ACHN (cell line): ENCODE results near the gene ZNF534.
"Not testable (repeated sequence)": the region's sequence is repeated elsewhere in the genome, so short reads cannot be mapped to it uniquely, and the experiment has no call there.

ENCODE experiments used
- DNase-seq: peaks from one replicate; pipeline ENCODE4 v3.0.0-alpha.2; 2015
- in situ Hi-C: cut with HindIII; loops from 2 replicates; pipeline ENCODE4 v1.10.0; 2017; ENCODE audit warnings: low sequenced_read_pairs, low pct_ligation_motif_present, low pct_unique_long_range_greater_than_20kb

The ZNF534 gene

GRCh38 chr19:52492201-52492993, 63.4 kb downstream of the ZNF534 start:
- in situ Hi-C loops = no loop called here
- no peak for DNase-seq

- no peak for DNase-seq
- in situ Hi-C loops = no loop called here
Measured at GRCh38 chr19:52492994-52493470, 64.1 kb downstream of the ZNF534 start.

DNA sequence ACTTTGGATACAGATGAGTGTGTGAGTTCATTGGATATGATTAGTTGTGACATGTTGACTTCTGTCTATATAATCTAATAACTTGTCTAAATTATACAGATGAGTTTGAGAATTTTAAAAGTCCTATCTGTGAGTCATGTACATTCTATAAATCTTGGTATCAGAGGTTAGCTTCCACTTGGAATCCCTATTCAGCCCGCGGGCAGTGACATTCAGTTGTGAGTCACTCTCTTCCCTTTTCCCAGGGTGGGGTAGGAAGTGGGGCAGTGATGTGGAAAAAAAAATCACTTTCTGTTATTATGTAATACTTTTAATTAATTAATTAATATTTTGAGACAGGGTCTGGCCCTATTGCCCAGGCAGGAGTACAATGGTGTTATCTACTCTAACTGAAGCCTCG, 65.6 kb downstream of the ZNF534 start:
- DNase-seq = no peak
- in situ Hi-C loops = no loop called here

- DNase-seq = no peak
- in situ Hi-C loops = no loop called here
Measured at GRCh38 chr19:52498571-52498970, 69.6 kb downstream of the ZNF534 start.

DNA sequence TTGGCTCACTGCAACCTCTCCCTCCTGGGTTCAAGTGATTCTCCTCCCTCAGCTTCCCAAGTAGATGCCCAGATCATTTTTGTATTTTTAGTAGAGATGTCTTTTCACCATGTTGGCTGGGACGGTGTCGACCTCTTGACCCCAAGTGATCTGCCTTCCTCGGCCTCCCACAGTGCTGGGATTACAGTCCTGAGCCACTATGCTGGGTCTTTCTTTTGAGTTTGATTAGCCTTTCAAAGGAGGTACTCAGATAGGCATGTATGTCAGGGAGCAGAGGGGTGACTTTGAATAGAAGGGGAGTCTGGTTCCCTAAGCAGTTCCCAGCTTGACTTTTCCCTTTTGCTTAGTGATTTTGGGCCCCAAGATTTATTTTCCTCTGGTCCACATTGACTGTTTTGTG, 71.5 kb downstream of the ZNF534 start:
- DNase-seq, in situ Hi-C loops: not testable (repeated sequence)

DNA sequence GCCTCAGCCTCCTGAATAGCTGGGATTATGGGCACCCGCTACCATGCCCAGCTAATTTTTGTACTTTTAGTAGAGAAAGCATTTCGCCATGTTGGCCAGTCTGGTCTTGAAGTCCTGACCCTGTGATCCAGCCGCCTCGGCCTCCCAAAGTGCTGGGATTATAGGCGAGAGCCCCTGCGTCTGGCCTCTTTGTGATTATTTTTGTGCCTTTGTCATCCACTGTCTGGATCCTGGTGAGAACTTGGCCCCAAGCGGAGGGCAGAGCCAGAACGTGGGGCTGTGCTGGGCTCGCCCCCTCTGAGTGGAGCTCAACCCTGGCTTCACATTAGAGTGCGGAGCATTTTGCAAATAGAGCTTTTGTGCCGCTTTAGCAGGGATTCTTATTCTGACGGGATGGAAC, 72.0 kb downstream of the ZNF534 start:
- in situ Hi-C loops, DNase-seq: not testable (repeated sequence)
